Measurements from ENCODE around the gene VIT.

- TF ChIP-seq CTCF (IDR thresholded peaks at IDR 0.05) (no peak), POLR2A (IDR thresholded peaks at IDR 0.05) (no peak)
These were observed 58.1 kb downstream of the VIT start for GRCh38 chr2:36754578-36754977.

Data from Peyer's patch (tissue), 4 donors.